ENCODE data around the gene RAD23B. TPM values are rescaled to one million over a fixed set of nuclear protein-coding genes. Genes with fewer than 3 reads are reported as not detected.

Gene RAD23B
- polyA plus RNA-seq, 3 donors, result 21.6 to 50.0 (median 24.7) TPM

DNA sequence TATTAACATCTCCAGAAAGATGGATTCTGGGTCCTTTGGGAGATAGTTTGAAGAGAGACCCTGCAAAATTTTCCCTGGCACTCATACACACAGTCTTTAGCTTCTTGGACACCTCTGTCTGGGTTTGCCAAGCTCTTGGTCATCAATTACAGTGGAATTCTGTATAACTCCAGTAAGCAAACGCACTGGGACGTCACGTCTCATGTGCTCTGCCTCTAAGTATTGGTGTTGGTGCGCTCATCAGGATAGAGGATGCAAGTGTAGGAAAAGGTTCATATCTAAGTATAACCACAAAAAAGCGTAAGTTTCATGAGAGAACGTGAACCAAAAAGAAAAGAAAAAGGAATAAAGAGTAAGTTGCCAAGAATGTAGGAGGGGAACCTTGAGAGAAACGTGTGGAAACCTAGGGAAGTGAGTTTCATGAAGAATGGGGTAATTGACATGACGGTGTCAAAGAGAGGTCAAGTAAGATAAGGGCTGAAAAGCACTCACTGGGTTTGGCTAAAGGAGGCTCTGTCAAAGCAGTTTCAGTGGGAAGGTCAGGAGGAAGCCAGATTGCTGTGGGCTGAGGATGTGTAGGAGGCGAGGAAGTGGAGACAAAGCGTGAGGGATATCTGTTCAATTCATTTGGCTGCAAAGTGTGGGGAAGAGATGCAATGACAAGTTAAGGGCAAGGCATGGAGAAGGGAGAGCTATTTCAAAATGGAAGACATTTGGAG lies 92.7 kb downstream of the RAD23B start:
- H3K36me3 Mint-ChIP-seq, result no peaks in the 10 kb centered on the region
- Histone ChIP-seq H3K79me2 (ENCODE audit: insufficient read depth, low read length) (no peaks in the 10 kb centered on the region), H3K9me3 (replicated peaks in 1 of 2; ENCODE audit: control insufficient read depth in 1 of 2, insufficient read depth in 1 of 2, low read length in 2 of 2) (no peaks in the 10 kb centered on the region), H3K27ac (ENCODE audit: low read depth in 1 of 2, low read length in 2 of 2) (no peak overlapping the region), H3K4me3 (replicated peaks in 1 of 3; ENCODE audit: low read depth in 2 of 3, low read length in 3 of 3) (no peak overlapping the region), H3K4me2 (replicated peaks; ENCODE audit: extremely low read depth, low read length, poor library complexity, severe bottlenecking) (no peak overlapping the region), H3K27me3 (ENCODE audit: control insufficient read depth in 2 of 2, insufficient read depth in 2 of 2, low read length in 2 of 2) (peaks cover 0 to 3% of the 10 kb centered on the region in 2 donors), H3K36me3 (replicated peaks in 1 of 2; ENCODE audit: control insufficient read depth in 1 of 2, insufficient read depth in 2 of 2, low read length in 2 of 2) (no peaks in the 10 kb centered on the region), H3K4me1 (ENCODE audit: control insufficient read depth in 1 of 2, insufficient read depth in 2 of 2, low read length in 2 of 2) (no peaks in the 10 kb centered on the region), H4K20me1 (ENCODE audit: insufficient read depth, low read length) (no peaks in the 10 kb centered on the region), H2AFZ (ENCODE audit: insufficient read depth, low read depth, low read length, poor library complexity, severe bottlenecking) (no peak overlapping the region), H3K9ac (ENCODE audit: insufficient read depth, low read length, poor library complexity, severe bottlenecking) (no peak overlapping the region)
- 52% methylated on average over 6 of the region's 10 CpGs for WGBS (ENCODE audit: insufficient coverage)
- H3K4me3 Mint-ChIP-seq, result no peak overlapping the region
- TF ChIP-seq, protein P1, sequence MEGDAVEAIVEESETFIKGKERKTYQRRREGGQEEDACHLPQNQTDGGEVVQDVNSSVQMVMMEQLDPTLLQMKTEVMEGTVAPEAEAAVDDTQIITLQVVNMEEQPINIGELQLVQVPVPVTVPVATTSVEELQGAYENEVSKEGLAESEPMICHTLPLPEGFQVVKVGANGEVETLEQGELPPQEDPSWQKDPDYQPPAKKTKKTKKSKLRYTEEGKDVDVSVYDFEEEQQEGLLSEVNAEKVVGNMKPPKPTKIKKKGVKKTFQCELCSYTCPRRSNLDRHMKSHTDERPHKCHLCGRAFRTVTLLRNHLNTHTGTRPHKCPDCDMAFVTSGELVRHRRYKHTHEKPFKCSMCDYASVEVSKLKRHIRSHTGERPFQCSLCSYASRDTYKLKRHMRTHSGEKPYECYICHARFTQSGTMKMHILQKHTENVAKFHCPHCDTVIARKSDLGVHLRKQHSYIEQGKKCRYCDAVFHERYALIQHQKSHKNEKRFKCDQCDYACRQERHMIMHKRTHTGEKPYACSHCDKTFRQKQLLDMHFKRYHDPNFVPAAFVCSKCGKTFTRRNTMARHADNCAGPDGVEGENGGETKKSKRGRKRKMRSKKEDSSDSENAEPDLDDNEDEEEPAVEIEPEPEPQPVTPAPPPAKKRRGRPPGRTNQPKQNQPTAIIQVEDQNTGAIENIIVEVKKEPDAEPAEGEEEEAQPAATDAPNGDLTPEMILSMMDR (IDR thresholded peaks at IDR 0.05), result no peak
- peaks cover 0 to 4% (median 0%) of the 10 kb centered on the region in 7 donors for H3K9me3 Mint-ChIP-seq
- H3K4me1 Mint-ChIP-seq, result no peaks in the 10 kb centered on the region
- intact Hi-C loops (cut with micrococcal nuclease), result no loop called here
- H3K27ac Mint-ChIP-seq, result no peak overlapping the region
- peaks cover 4 to 7% (median 6%) of the 10 kb centered on the region in 3 donors for H3K27me3 Mint-ChIP-seq (ENCODE audit: low read depth in 3 of 3)
- DNase-seq, result no peak

DNA sequence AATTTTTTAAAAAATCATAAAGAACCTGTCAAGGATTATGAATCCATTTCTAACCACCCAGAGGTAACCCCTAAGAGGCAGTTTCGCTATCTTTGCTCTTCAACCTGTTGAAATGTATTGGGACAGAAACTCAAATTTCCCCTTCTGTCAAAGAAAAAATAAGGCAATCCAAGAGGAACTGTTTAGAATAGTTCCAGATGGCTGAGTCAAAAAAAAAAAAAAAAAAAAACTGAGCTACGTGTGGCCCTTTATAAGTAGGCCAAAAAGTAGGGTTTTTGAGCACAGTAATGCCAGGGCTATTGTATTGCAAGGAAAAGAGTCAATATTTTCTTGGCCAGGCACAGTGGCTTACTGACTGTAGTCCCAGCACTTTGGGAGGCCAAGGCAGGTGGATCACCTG lies 94.9 kb downstream of the RAD23B start:
- Histone ChIP-seq H3K79me2 (ENCODE audit: insufficient read depth, low read length) (no peaks in the 10 kb centered on the region), H3K27me3 (ENCODE audit: control insufficient read depth in 2 of 2, insufficient read depth in 2 of 2, low read length in 2 of 2) (peaks cover 0 to 3% of the 10 kb centered on the region in 2 donors), H4K20me1 (ENCODE audit: insufficient read depth, low read length) (no peaks in the 10 kb centered on the region), H3K9me3 (replicated peaks in 1 of 2; ENCODE audit: control insufficient read depth in 1 of 2, insufficient read depth in 1 of 2, low read length in 2 of 2) (no peaks in the 10 kb centered on the region), H3K4me1 (ENCODE audit: control insufficient read depth in 1 of 2, insufficient read depth in 2 of 2, low read length in 2 of 2) (no peaks in the 10 kb centered on the region), H2AFZ (ENCODE audit: insufficient read depth, low read depth, low read length, poor library complexity, severe bottlenecking) (no peak overlapping the region), H3K9ac (ENCODE audit: insufficient read depth, low read length, poor library complexity, severe bottlenecking) (no peak overlapping the region), H3K36me3 (replicated peaks in 1 of 2; ENCODE audit: control insufficient read depth in 1 of 2, insufficient read depth in 2 of 2, low read length in 2 of 2) (no peaks in the 10 kb centered on the region), H3K4me2 (replicated peaks; ENCODE audit: extremely low read depth, low read length, poor library complexity, severe bottlenecking) (no peak overlapping the region), H3K4me3 (replicated peaks in 1 of 3; ENCODE audit: low read depth in 2 of 3, low read length in 3 of 3) (no peak overlapping the region), H3K27ac (ENCODE audit: low read depth in 1 of 2, low read length in 2 of 2) (no peak overlapping the region)
- H3K9me3 Mint-ChIP-seq, result peaks cover 0 to 3% (median 0%) of the 10 kb centered on the region in 7 donors
- H3K36me3 Mint-ChIP-seq, result no peaks in the 10 kb centered on the region
- H3K27ac Mint-ChIP-seq, result no peak overlapping the region
- no peak overlapping the region for H3K4me3 Mint-ChIP-seq
- H3K4me1 Mint-ChIP-seq, result no peaks in the 10 kb centered on the region
- peaks cover 3% of the 10 kb centered on the region in 3 donors for H3K27me3 Mint-ChIP-seq (ENCODE audit: low read depth in 3 of 3)
- no CpG with 5 or more reads among the region's 2 CpGs for WGBS (ENCODE audit: insufficient coverage)
- DNase-seq, result no peak
- intact Hi-C loops (cut with micrococcal nuclease), result no loop called here
- TF ChIP-seq, protein P1 (IDR thresholded peaks at IDR 0.05), result no peak

Other genes starting within 250 kb of the RAD23B start
- 100 to 1,000 TPM in 1 of 3 donors, 10 to 100 TPM in 2; 36.6 to 512 (median 37.2) TPM for gene KLF4, start 206.5 kb downstream of the RAD23B start, polyA plus RNA-seq

Data from CD14-positive monocyte (primary cell).